HUES48 (cell line): ENCODE measurements around the gene DCLK3.

Experiments used
- H3K27ac ChIP-seq: one replicate; pipeline ENCODE4 v1.7.0; 2013; ENCODE audit warnings: low read depth, low read length, inconsistent platforms
- H3K27me3 ChIP-seq: 2 replicates; pipeline ENCODE4 v1.6.1; 2013; ENCODE audit warnings: mild to moderate bottlenecking, low read length; ENCODE audit not compliant: control insufficient read depth, insufficient read depth
- H3K36me3 ChIP-seq: 2 replicates; pipeline ENCODE4 v1.6.1; 2013; ENCODE audit warnings: low read length; ENCODE audit not compliant: control insufficient read depth, insufficient read depth
- H3K4me1 ChIP-seq: 2 replicates; pipeline ENCODE4 v1.6.1; 2013; ENCODE audit warnings: mild to moderate bottlenecking, low read length; ENCODE audit not compliant: control insufficient read depth, insufficient read depth
- H3K4me3 ChIP-seq: 2 replicates; pipeline ENCODE4 v1.5.1; 2013; ENCODE audit warnings: mild to moderate bottlenecking, low read depth, low read length
- H3K9ac ChIP-seq: 2 replicates; pipeline ENCODE4 v1.6.1; 2013; ENCODE audit warnings: mild to moderate bottlenecking, low read depth, low read length, moderate library complexity
- H3K9me3 ChIP-seq: 2 replicates; pipeline ENCODE4 v1.6.1; 2013; ENCODE audit warnings: low read length; ENCODE audit not compliant: control insufficient read depth, insufficient read depth

Gene DCLK3

DNA sequence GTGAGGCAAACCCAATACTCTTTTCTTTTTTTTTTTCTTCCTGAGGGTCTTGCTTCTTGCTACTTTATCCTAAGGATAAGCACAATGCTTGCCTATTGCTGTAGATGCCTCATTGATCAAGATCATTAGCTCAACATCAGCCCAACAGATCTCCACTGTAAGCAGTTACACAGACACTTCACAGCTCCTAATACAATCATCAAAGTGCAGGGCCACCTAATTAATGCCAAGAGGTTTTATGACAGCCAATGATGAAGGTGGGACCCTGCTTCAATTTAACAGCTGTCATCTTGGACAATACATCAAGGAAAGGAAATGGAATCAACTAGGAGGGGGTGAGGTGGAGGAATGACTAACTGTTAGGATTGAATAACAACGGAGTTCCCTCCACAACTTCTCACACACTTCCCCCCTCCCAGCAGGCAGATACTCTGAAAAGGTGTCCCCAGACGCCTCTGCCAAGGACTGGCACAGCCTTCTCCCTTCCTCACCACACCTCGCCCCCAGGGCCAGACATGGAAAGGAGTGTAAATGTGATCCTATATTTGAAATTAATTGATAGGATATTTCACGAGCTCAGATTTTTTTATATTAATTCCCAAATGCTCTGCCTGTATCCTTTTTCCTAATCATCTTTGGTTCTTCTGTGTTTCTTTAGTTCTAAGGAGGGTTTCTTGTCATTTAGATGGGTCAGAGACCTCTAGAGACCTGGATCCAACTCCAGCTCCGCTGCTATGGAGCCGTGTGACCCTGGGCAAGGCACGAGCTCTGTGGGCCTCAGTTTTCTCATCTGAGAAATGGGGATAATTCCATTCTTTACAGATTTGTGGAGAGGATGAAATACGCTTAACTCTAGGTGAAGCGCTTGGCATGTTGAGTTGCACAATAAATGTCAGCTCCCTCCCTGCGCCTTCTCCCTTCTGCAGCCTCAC is 1.2 kb downstream of the DCLK3 start:
- Histone ChIP-seq H3K4me1 (peaks cover 14% of the 10 kb centered on the region), H3K27me3 (peaks cover 50% of the 10 kb centered on the region), H3K9ac (no peak overlapping the region), H3K4me3 (peak overlapping the region; percentile 76), H3K27ac (no peak overlapping the region), H3K36me3 (no peaks in the 10 kb centered on the region), H3K9me3 (no peaks in the 10 kb centered on the region)

- Histone ChIP-seq H3K27ac (no peak overlapping the region), H3K4me3 (no peak overlapping the region), H3K4me1 (peaks cover 14% of the 10 kb centered on the region), H3K9ac (no peak overlapping the region), H3K36me3 (no peaks in the 10 kb centered on the region), H3K9me3 (no peaks in the 10 kb centered on the region), H3K27me3 (peaks cover 48% of the 10 kb centered on the region)
Observed at GRCh38 chr3:36761779-36762178, 2.6 kb downstream of the DCLK3 start.

DNA sequence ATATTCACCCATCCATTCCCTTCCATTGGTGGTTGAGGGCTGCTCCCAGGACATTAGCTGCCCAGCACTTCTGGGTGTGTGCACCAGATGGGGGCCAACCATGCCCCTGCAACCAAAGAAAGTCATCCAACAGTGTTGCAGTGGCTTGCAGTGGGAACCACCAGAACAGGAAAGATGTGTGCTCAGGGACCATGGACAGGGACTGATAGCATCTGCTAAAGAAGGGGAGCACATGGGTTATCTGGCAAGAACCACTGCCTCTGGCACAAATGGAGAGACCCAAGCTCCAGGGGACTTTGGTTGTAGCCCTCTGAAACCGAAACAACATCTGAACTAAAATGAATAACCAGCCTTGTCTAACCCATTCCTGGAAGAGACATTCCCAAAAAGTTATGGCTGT is 8.1 kb downstream of the DCLK3 start:
- no peaks in the 10 kb centered on the region for H3K9me3 ChIP-seq
- H3K4me3 ChIP-seq, result no peak overlapping the region
- peaks cover 4% of the 10 kb centered on the region; the same call in 1 of the 2 replicates for H3K4me1 ChIP-seq
- H3K9ac ChIP-seq, result no peak overlapping the region
- H3K27me3 ChIP-seq, result no peaks in the 10 kb centered on the region
- no peaks in the 10 kb centered on the region for H3K36me3 ChIP-seq
- no peak overlapping the region for H3K27ac ChIP-seq

DNA sequence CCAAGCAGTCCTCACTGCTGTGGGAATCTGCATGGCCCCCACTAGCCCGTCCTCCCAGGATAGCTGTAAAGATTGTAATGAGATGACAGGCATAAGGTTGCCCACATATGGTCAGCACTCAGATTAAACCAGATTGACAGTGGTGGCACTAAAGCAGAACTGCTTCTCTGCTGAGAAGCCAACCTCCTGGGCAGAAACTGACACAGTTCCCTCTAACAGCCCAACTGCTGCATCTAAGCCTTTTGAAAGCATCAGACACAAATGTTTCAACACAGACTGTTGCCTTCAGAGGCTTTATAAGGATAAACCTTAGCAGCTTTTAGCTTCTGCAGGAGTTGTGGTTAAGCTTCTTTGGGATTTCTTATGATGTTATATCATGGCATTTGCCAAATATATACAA is 13.0 kb downstream of the DCLK3 start:
- H3K4me3 ChIP-seq, result no peak overlapping the region
- H3K27ac ChIP-seq, result no peak overlapping the region
- no peaks in the 10 kb centered on the region for H3K36me3 ChIP-seq
- peaks cover 4% of the 10 kb centered on the region; the same call in 1 of the 2 replicates for H3K4me1 ChIP-seq
- no peaks in the 10 kb centered on the region for H3K9me3 ChIP-seq
- H3K9ac ChIP-seq, result no peak overlapping the region
- no peaks in the 10 kb centered on the region for H3K27me3 ChIP-seq

DNA sequence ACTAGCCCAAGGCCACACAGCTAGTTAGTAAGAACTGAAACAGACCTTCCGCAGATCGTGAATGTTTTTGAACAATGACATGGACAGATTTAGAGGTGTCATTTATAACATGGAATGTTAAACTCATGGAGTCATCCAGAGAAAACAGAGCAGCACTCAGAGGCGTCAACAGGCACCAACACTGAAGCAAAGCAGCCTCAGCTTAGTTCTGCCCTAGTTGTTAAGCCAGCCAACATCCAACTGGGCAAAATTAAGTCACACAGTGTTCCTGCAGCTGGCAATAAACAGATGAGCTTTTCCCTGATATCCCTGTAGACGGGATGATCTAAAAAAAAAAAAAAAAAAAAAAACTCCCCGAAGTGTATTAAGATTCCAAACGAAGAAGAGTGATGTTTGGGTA is 13.6 kb downstream of the DCLK3 start:
- H3K9me3 ChIP-seq, result no peaks in the 10 kb centered on the region
- H3K4me3 ChIP-seq, result no peak overlapping the region
- no peak overlapping the region for H3K9ac ChIP-seq
- H3K4me1 ChIP-seq, result peaks cover 4% of the 10 kb centered on the region; the same call in 1 of the 2 replicates
- H3K27ac ChIP-seq, result no peak overlapping the region
- H3K36me3 ChIP-seq, result no peaks in the 10 kb centered on the region
- no peaks in the 10 kb centered on the region for H3K27me3 ChIP-seq

GRCh38 chr3:36744763-36745162 is 19.6 kb downstream of the DCLK3 start:
- Histone ChIP-seq H3K27me3 (no peaks in the 10 kb centered on the region), H3K36me3 (no peaks in the 10 kb centered on the region), H3K9ac (no peak overlapping the region), H3K4me1 (no peaks in the 10 kb centered on the region), H3K9me3 (no peaks in the 10 kb centered on the region), H3K27ac (no peak overlapping the region), H3K4me3 (no peak overlapping the region)

DNA sequence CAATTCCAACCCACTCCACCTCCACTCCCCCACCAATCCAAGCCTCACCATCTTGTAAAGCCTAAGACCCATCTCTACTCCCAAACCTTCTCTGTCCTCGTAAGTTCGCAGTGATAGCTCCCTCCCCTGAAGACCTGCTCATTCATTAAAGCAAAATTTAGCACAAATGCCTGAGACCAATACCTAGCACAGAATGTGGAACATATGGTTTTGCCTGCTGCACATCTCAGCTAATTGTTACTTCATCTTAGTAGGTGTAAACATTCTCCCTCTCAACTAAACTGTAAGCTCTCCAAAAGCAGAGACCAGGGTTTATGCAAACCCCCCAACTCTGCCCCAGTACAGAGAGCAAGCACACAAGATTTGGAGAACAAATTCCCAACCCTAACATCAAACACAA is 20.5 kb downstream of the DCLK3 start:
- Histone ChIP-seq H3K27me3 (no peaks in the 10 kb centered on the region), H3K36me3 (no peaks in the 10 kb centered on the region), H3K27ac (no peak overlapping the region), H3K4me1 (no peaks in the 10 kb centered on the region), H3K4me3 (no peak overlapping the region), H3K9me3 (no peaks in the 10 kb centered on the region), H3K9ac (no peak overlapping the region)

GRCh38 chr3:36741285-36741684 is 23.1 kb downstream of the DCLK3 start:
- Histone ChIP-seq H3K27me3 (no peaks in the 10 kb centered on the region), H3K4me3 (no peak overlapping the region), H3K9me3 (no peaks in the 10 kb centered on the region), H3K27ac (no peak overlapping the region), H3K36me3 (no peaks in the 10 kb centered on the region), H3K4me1 (no peaks in the 10 kb centered on the region), H3K9ac (no peak overlapping the region)

DNA sequence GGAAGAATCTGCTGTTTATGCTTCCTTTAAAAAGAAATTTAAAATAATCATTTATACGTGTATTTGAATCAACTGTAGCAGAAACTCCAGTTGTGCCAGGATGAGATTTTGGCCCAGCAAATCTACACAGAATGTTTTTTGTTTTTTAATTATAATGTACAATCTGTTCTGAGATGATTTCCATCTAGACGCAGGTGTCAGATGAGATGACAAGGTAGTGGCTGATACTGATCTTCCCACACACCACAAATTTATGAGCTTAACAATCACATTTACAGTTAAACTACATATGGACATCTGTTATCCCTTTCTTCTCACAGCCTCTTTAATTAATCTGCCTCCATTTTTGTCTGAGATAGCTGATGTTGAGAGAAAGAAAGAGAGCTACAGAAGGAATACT is 23.6 kb downstream of the DCLK3 start:
- H3K27me3 ChIP-seq, result no peaks in the 10 kb centered on the region
- no peaks in the 10 kb centered on the region for H3K9me3 ChIP-seq
- no peak overlapping the region for H3K9ac ChIP-seq
- H3K36me3 ChIP-seq, result no peaks in the 10 kb centered on the region
- H3K4me3 ChIP-seq, result no peak overlapping the region
- no peaks in the 10 kb centered on the region for H3K4me1 ChIP-seq
- no peak overlapping the region for H3K27ac ChIP-seq

- Histone ChIP-seq H3K27me3 (no peaks in the 10 kb centered on the region), H3K36me3 (no peaks in the 10 kb centered on the region), H3K4me3 (no peak overlapping the region), H3K4me1 (no peaks in the 10 kb centered on the region), H3K9me3 (no peaks in the 10 kb centered on the region), H3K9ac (no peak overlapping the region), H3K27ac (no peak overlapping the region)
Observed at GRCh38 chr3:36738702-36739101, 25.7 kb downstream of the DCLK3 start.

- H3K36me3 ChIP-seq, result no peaks in the 10 kb centered on the region
- H3K4me1 ChIP-seq, result no peaks in the 10 kb centered on the region
- no peaks in the 10 kb centered on the region for H3K27me3 ChIP-seq
- no peak overlapping the region for H3K9ac ChIP-seq
- no peak overlapping the region for H3K4me3 ChIP-seq
- H3K27ac ChIP-seq, result no peak overlapping the region
- H3K9me3 ChIP-seq, result no peaks in the 10 kb centered on the region
Observed at GRCh38 chr3:36736301-36736700, 28.1 kb downstream of the DCLK3 start.
